H1 (cell line): Measurements from ENCODE around the gene ARFGAP3. TPM values are rescaled to one million over a fixed set of nuclear protein-coding genes. Genes with fewer than 3 reads are reported as not detected.

Experiments
- CTCF ChIA-PET: fragments of 300-600 bp; sonication (Branson Sonifier 250); formaldehyde crosslinking; loops from one replicate; lab custom pipeline; 2021; ENCODE audit not compliant: partially characterized antibody; lab: Charles Lee
- POLR2A ChIA-PET: fragments of 300-600 bp; sonication (Branson Sonifier 250); formaldehyde crosslinking; loops from one replicate; lab custom pipeline; 2021; ENCODE audit warnings: inconsistent platforms; ENCODE audit not compliant: partially characterized antibody; lab: Charles Lee
- DNase-seq, 2 experiments: peaks; one replicate each; pipeline versions ENCODE4 v3.0.0 to v3.0.0-alpha.2; 2010 to 2022; ENCODE audit warnings: low spot score in 2 of 2, low read depth in 1 of 2, mixed read lengths in 1 of 2
- FAIRE-seq: peaks from 2 replicates; lab custom pipeline; 2011; peaks lifted over from hg19 to GRCh38; lab: Jason Lieb, UNC
- H2AFZ ChIP-seq: 2 replicates; pipeline ENCODE4 v1.8.1; 2012; ENCODE audit warnings: low read length, inconsistent platforms
- H2AK5ac ChIP-seq: 2 replicates; pipeline ENCODE4 v1.6.1; 2013; ENCODE audit warnings: low read depth, low read length
- H2BK120ac ChIP-seq: replicated peaks from 2 replicates; pipeline ENCODE3; 2013; ENCODE audit warnings: low read depth, low read length, inconsistent platforms
- H2BK12ac ChIP-seq: 2 replicates; pipeline ENCODE4 v1.6.1; 2013; ENCODE audit warnings: low read depth, low read length
- H2BK15ac ChIP-seq: 2 replicates; pipeline ENCODE4 v1.6.1; 2013; ENCODE audit warnings: low read length
- H2BK20ac ChIP-seq: 2 replicates; pipeline ENCODE4 v1.6.1; 2013; ENCODE audit warnings: low read length
- H2BK5ac ChIP-seq: 2 replicates; pipeline ENCODE4 v1.6.1; 2013; ENCODE audit warnings: low read depth, low read length
- H3K14ac ChIP-seq: 2 replicates; pipeline ENCODE4 v1.6.1; 2013; ENCODE audit warnings: inconsistent platforms; ENCODE audit not compliant: insufficient read length
- H3K18ac ChIP-seq: 2 replicates; pipeline ENCODE4 v1.6.1; 2013; ENCODE audit warnings: low read length; ENCODE audit errors: extremely low read depth
- H3K23ac ChIP-seq: 2 replicates; pipeline ENCODE4 v1.6.1; 2013; ENCODE audit warnings: inconsistent platforms; ENCODE audit not compliant: insufficient read length
- H3K23me2 ChIP-seq: 2 replicates; pipeline ENCODE4 v1.6.1; 2013; ENCODE audit warnings: low read depth, low read length
- H3K27ac ChIP-seq: 2 replicates; pipeline ENCODE4 v1.6.1; 2011; ENCODE audit warnings: low read depth, low read length, inconsistent platforms
- H3K27me3 ChIP-seq, 4 experiments: replicated peaks in 1 of 4; 1 replicate in 1 of 4; 2 replicates in 3 of 4; pipeline versions ENCODE4 v1.6.1 to v1.8.1; 2011 to 2013; ENCODE audit warnings: low read length in 3 of 4, mild to moderate bottlenecking in 3 of 4, inconsistent platforms in 2 of 4, mixed read lengths in 2 of 4, moderate library complexity in 1 of 4; ENCODE audit not compliant: control insufficient read depth in 3 of 4, insufficient read depth in 3 of 4; ENCODE audit errors: extremely low read depth in 1 of 4
- H3K36me3 ChIP-seq, 4 experiments: 2 replicates each; pipeline versions ENCODE4 v1.6.1 to v1.8.1; 2011 to 2013; ENCODE audit warnings: mild to moderate bottlenecking in 4 of 4, low read length in 3 of 4, moderate library complexity in 2 of 4, control low read depth in 1 of 4, inconsistent platforms in 1 of 4; ENCODE audit not compliant: insufficient read depth in 4 of 4, control insufficient read depth in 2 of 4
- H3K4ac ChIP-seq: replicated peaks from 2 replicates; pipeline ENCODE3; 2013; ENCODE audit warnings: low read length, low read depth, mixed read lengths, inconsistent platforms; ENCODE audit not compliant: insufficient read length
- H3K4me1 ChIP-seq, 4 experiments: replicated peaks in 1 of 4; 1 replicate in 1 of 4; 2 replicates in 3 of 4; pipeline versions ENCODE4 v1.6.1 to v1.8.1; 2011 to 2013; ENCODE audit warnings: low read length in 3 of 4, inconsistent platforms in 2 of 4, mixed read lengths in 1 of 4; ENCODE audit not compliant: insufficient read depth in 4 of 4, control insufficient read depth in 3 of 4
- H3K4me2 ChIP-seq, 2 experiments: 2 replicates each; pipeline versions ENCODE4 v1.6.1 to v1.8.1; 2011 to 2013; ENCODE audit warnings: low read depth in 2 of 2, low read length in 2 of 2, control low read depth in 1 of 2, inconsistent platforms in 1 of 2, mild to moderate bottlenecking in 1 of 2; ENCODE audit not compliant: insufficient read depth in 1 of 2
- H3K4me3 ChIP-seq, 4 experiments: fragments of 200-600, 300-600 bp in 1 of 4; sonication (generic), shearing (Covaris generic), sonication (Bioruptor Twin) in 1 of 4; 2 replicates each; pipeline versions ENCODE4 v1.5.1 to v1.8.1; 2011 to 2016; ENCODE audit warnings: low read length in 4 of 4, low read depth in 3 of 4, control low read depth in 2 of 4, inconsistent platforms in 2 of 4, mild to moderate bottlenecking in 2 of 4, mixed read lengths in 1 of 4, moderate library complexity in 1 of 4; ENCODE audit not compliant: insufficient read depth in 2 of 4; ENCODE audit errors: extremely low read depth in 1 of 4
- H3K56ac ChIP-seq: replicated peaks from 2 replicates; pipeline ENCODE3; 2013; ENCODE audit warnings: low read depth, mild to moderate bottlenecking, mixed read lengths, low read length, inconsistent platforms; ENCODE audit not compliant: insufficient read length
- H3K79me1 ChIP-seq: 2 replicates; pipeline ENCODE4 v1.6.1; 2013; ENCODE audit warnings: low read depth, low read length, control low read depth
- H3K79me2 ChIP-seq, 2 experiments: 2 replicates each; pipeline versions ENCODE4 v1.6.1 to v1.8.1; 2012 to 2013; ENCODE audit warnings: low read length in 2 of 2, mild to moderate bottlenecking in 2 of 2, inconsistent platforms in 1 of 2; ENCODE audit not compliant: insufficient read depth in 2 of 2, control insufficient read depth in 1 of 2
- H3K9ac ChIP-seq, 4 experiments: replicated peaks in 1 of 4; 1 replicate in 1 of 4; 2 replicates in 3 of 4; pipeline versions ENCODE4 v1.6.1 to v1.8.1; 2011 to 2013; ENCODE audit warnings: low read depth in 3 of 4, low read length in 3 of 4, control low read depth in 2 of 4, mild to moderate bottlenecking in 2 of 4, moderate library complexity in 2 of 4, inconsistent platforms in 1 of 4; ENCODE audit errors: extremely low read depth in 1 of 4
- H3K9me3 ChIP-seq, 2 experiments: 2 replicates each; pipeline versions ENCODE4 v1.6.1 to v1.8.1; 2012 to 2013; ENCODE audit warnings: mild to moderate bottlenecking in 2 of 2, moderate library complexity in 2 of 2, control low read depth in 1 of 2, inconsistent platforms in 1 of 2, low read depth in 1 of 2, low read length in 1 of 2, mixed read lengths in 1 of 2; ENCODE audit not compliant: insufficient read depth in 2 of 2
- H4K20me1 ChIP-seq, 2 experiments: replicated peaks in 1 of 2; 2 replicates each; pipeline versions ENCODE3 to v1.8.1; 2011 to 2013; ENCODE audit warnings: inconsistent platforms in 2 of 2, low read length in 2 of 2, mild to moderate bottlenecking in 1 of 2; ENCODE audit not compliant: insufficient read depth in 2 of 2, control insufficient read depth in 1 of 2
- H4K5ac ChIP-seq: 2 replicates; pipeline ENCODE4 v1.6.1; 2013; ENCODE audit warnings: low read length, low read depth, mixed read lengths, inconsistent platforms; ENCODE audit not compliant: insufficient read length
- H4K8ac ChIP-seq: 2 replicates; pipeline ENCODE4 v1.8.0; 2013; ENCODE audit warnings: mild to moderate bottlenecking, moderate library complexity, low read length, inconsistent platforms; ENCODE audit not compliant: insufficient read depth; ENCODE audit errors: extremely low read depth
- H4K91ac ChIP-seq: replicated peaks from 2 replicates; pipeline ENCODE3; 2013; ENCODE audit warnings: low read length, mixed read lengths, inconsistent platforms; ENCODE audit not compliant: insufficient read length
- MAX ChIP-seq: IDR thresholded peaks from 2 replicates; pipeline ENCODE4 v1.6.1; 2012; ENCODE audit warnings: inconsistent platforms
- SP1 ChIP-seq: IDR thresholded peaks from 2 replicates; pipeline ENCODE4 v1.6.1; 2011; ENCODE audit warnings: low read depth, low read length
- TAF7 ChIP-seq: optimal IDR thresholded peaks from 2 replicates; pipeline ENCODE3; 2011; ENCODE audit warnings: low read depth, mild to moderate bottlenecking, inconsistent platforms, low read length, moderate library complexity, borderline replicate concordance
- WGBS, 2 experiments: shearing (Covaris generic) in 1 of 2; methylation state at CpG; one replicate each; pipeline versions ENCODE4 v1.1.6 to v1.1.7; 2013 to 2015; ENCODE audit warnings: low lambda C conversion rate in 2 of 2, mixed read lengths in 2 of 2, inconsistent platforms in 1 of 2, low coverage in 1 of 2, missing lambda C conversion rate in 1 of 2; ENCODE audit not compliant: insufficient replicate concordance in 2 of 2, insufficient coverage in 1 of 2, insufficient read length in 1 of 2; ENCODE audit errors: extremely low coverage in 1 of 2, missing lambda C conversion rate in 1 of 2; 5-methylcytosine and 5-hydroxymethylcytosine counted together
- polyA plus RNA-seq, 7 experiments: library from polyadenylated mRNA; depleted of rRNA in 3 of 7; stranded (reverse) in 5 of 7; unstranded in 2 of 7; fragments of >200 nt in 5 of 7; fragments of 200-250 nt in 2 of 7; gene quantifications; 1 replicate in 5 of 7; 2 replicates in 1 of 7; 4 replicates in 1 of 7; pipeline versions ENCODE4 v1.2.1 to v1.2.3, GENCODE V29; 2011 to 2013; ENCODE audit warnings: missing spikeins in 2 of 7, mixed read lengths in 2 of 7
- total RNA-seq: library from RNA; stranded (reverse); fragmentation: NEBNext Ultra II Directional; extraction: Animal tissue kit (Norgen Biotek cat#: 25700); gene quantifications from 2 replicates; pipeline ENCODE4 v1.2.1, GENCODE V29; 2021

The ARFGAP3 gene
- total and polyA plus RNA-seq, 2 of the 8 experiments (the other 6 are each of a cell fraction or from before 2014, with no cell fraction given) = 9.7 to 16.0 TPM

GRCh38 chr22:42869888-42870480, 12.9 kb upstream of the ARFGAP3 start:
- CTCF ChIA-PET = interaction anchor here (1.1 to 4.9 kb wide), 8 partner anchors 11 to 190 kb away, joined by 3 to 23 read pairs (median 5); no protein-coding TSS in a partner anchor
- H3K79me1 ChIP-seq = no peaks in the 10 kb centered on the region; the same call in 1 of the 2 replicates

More at GRCh38 chr22:42869888-42870480, 12.9 kb upstream of the ARFGAP3 start:
- Histone ChIP-seq H2AK5ac (no peak overlapping the region), H4K5ac (no peak overlapping the region), H2BK5ac (no peak overlapping the region), H3K4me1 (no peaks in the 10 kb centered on the region), H4K91ac (no peak overlapping the region), H3K56ac (no peak overlapping the region), H3K23ac (no peak overlapping the region), H3K9me3 (no peaks in the 10 kb centered on the region), H3K27me3 (no peaks in the 10 kb centered on the region), H4K8ac (no peak overlapping the region), H4K20me1 (peaks cover 0 to 6% of the 10 kb centered on the region in 2 experiments), H3K9ac (no peak overlapping the region), H3K14ac (no peak overlapping the region)
- POLR2A ChIA-PET = interaction anchor here (0.6 kb wide), 1 partner anchor 59 kb away, joined by 3 read pairs; no protein-coding TSS in a partner anchor
- WGBS, 2 experiments = 88% methylated on average over 33 of the region's 33 CpGs; no CpG with 5 or more reads in 1 of the 2 experiments
- TF ChIP-seq SP1 (no peak), MAX (no peak), TAF7 (no peak)
- TF ChIP-seq, all 59 proteins: peak for 0
- Histone ChIP-seq H2BK12ac (no peak overlapping the region), H3K79me2 (no peaks in the 10 kb centered on the region), H3K27ac (no peak overlapping the region), H2BK15ac (no peak overlapping the region), H3K23me2 (no peaks in the 10 kb centered on the region), H3K18ac (no peak overlapping the region), H3K4me2 (no peak overlapping the region), H3K4me3 (no peak overlapping the region), H3K36me3 (peaks cover 0 to 13% (median 8%) of the 10 kb centered on the region in 4 experiments; a peak in 5 of 8 replicates), H2BK20ac (no peak overlapping the region), H2AFZ (no peak overlapping the region), H2BK120ac (no peak overlapping the region), H3K4ac (no peak overlapping the region)
- FAIRE-seq (no peak), DNase-seq (no peak)
